Cerebellar nuclear complex (tissue), 1 donor: ENCODE results near the gene ZCCHC17.

Experiments used
- DNase-seq, 2 experiments: peaks; one replicate each; lab custom pipeline; 2025; lab: John Stamatoyannopoulos, UW

ZCCHC17 gene

DNA sequence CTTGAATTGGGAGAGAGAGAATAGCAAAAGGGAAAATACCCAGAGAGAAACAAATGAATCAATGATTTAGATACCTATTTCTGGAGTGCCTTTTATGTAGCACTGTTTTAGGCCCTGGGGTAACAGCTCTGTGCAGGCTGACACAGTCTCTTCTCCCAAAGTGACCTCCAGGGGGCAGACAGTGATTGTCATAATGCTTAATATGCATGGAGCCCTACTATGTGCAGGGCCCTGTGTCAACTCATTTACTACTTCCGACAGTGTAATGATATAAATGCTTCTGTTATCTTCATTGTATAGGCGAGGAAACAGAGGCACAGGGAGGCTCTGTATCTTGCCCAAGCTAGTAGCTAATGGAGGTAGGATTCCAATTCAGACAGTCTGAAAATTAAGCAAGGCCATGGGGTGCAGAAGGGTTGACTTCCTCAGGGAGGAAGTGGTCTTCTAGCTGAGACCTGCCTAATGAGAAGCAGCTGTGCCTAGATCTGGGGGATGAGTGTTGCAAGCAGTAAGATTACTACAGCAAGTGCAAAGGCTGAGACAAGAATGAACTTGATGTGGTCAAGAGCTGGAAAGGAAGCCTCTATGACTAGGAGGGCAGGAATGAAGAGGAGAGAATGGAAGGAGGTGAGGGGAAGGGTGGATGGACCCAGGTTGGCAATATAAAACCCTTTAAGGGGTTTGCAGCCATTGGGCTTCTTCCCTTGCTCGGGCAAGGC lies 100.0 kb downstream of the ZCCHC17 start:
- no peak for DNase-seq

DNA sequence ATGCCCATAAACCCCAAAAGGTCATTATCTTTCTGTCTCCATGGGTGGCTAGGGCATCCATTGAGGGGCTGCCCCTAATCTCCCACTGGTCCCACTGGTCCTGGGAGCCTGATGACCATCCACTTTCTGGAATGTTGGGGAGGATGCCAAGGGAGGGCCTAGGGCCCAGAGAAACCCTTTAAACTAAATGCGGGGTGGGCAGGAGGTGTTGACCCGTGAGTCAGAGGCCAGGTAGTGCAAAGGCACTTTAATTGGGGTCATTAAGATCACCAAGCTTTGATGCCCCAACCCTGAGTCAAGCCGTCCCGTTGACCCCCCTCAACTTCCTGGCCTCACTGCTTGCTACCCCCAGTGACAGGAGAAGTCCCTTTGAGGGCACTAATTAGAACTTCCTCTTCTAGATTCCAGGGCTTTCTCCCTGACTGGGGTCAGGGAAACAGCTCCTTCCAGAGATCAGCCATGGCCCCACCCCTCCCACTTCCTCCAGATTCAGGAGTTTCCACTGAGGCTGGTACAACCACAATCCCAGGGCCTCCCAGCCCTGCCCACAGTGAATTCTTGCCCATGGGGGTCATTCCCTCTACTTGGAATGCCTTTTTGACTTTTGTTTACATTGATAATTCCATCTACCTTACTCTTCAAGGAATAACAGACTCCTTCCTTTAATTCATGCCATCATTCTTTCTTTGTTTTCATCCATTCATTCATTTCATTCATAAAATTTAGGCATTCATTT lies 100.7 kb downstream of the ZCCHC17 start:
- no peak for DNase-seq

DNA sequence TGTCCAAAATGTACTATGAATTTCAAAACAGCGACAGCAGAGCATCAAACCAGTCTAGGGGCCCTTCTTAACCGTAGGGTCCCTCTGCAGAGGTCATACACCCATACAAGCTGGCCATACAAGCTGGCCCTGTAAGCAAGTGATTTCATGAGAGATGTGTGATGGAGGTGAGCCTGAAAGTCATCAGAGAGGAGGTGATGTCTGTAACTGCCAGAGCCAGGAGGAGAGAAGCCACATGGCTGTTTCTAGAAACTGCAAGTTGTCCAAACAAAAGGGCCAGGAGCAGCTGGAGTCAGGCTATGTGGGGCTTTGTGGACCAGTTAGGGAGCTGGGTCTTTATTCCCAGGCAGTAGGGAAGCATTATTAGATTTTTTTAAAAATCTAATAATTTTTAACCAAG lies 101.4 kb downstream of the ZCCHC17 start:
- DNase-seq = no peak

DNA sequence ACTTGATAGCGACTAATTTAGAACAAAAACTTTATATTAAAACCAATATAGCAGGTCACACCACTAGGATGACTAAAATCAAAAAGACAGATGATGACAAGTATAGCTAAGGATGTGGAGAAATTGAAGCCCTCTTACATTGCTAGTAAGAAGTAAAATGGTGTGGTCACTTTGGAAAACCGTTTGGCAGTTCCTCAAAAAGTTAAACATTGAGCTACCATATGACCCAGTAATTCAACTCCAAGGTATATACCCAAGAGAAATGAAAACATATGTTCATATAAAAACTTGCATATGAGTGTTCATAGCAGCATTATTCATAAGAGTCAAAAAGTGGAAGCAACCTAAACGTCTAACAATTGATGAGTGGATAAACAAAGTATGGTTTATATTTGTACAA lies 103.1 kb downstream of the ZCCHC17 start:
- no peak for DNase-seq

DNA sequence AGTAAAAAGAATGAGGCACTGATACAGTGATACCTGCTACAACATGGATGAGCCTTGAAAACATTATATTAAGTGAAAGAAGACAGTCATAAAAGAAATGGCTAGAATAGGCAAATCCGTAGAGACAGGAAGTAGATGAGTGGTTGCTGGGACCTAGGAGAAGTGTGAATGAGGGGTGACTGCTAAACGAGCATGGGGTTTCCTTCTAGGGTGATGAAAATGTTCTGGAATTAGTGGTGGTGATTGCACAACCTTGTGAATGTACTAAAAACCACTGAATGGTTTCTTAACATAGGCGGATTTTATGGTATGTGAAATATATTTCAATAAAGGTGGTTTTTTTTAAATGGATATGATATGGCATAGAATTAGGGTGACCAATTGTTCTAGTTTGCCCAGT lies 103.6 kb downstream of the ZCCHC17 start:
- no peak for DNase-seq

DNA sequence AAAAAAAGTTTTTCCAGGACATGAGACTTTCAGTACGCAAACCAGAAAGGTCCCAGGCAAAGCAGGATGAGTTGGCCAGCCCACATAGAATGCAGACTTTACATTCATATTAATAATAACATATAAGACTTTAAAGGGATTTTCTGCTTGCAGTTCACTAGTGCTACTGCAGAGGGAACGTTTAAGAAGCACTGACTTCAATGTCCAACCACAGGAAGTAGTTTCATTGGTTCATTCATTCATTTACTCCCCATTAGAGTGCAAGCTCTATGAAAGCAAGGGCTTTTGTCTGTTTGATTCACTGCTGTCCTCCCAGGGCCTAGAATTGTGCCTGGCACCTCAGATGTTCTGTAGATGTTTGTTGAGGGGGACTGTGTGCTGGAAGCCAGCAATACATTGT lies 104.4 kb downstream of the ZCCHC17 start:
- DNase-seq = no peak

DNA sequence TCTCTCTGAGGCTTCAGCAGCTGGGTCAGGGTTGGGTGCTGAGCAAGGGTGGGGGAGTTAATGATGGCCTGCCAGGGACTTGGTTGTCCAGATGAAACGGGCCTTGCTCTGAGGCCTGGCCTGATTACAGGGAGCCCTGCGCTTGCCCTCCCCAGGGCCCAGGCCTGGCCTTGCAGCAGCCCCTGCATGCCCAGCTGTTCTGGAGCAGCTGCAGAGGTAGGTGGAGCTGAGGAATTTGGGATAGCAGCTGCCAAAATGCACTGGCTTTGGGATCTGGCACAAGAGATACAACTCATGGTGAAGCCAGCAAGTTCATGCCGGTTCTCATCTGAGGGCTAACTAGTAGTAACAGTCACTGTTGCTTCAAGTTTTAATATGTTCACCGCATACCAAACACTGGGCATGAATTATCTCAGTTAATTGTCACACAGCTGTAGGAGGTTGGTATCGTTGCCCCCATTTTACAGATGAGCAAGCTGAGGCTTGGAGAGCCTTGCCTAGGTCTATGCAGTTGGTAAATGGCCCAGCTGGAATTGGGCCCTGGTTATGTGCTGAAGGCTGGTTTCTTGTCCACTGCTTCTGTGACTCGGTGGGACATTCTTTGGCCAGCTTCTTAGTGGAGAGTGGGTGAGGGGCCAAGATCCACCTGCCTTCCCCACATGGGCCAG lies 108.9 kb downstream of the ZCCHC17 start:
- no peak for DNase-seq

DNA sequence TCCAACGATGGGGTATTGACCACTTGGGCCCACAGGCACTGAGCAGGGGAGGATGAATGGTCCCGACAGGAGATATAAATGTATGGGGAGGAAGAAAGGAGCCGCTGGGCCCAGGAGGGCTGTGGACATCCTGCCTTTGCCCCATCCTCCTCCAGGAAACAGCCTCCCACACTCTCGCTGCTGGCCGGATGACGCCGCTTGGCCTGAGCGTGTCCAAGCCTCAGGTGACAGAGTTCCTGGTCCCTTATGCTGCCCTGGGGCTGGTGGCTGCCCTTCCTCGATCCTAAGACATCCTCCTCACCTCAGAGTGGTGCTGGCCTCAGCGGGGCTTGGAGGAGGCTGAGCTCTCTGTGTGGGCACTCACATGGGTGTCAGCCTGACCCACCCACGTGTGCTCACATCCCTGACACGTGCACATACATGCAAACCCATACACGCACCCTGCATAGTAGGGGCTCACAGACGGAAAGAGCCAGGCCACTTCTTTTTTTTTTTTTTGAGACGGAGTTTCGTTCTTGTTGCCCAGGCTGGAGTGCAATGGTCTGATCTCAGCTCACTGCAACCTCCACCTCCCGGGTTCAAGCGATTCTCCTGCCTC lies 110.3 kb downstream of the ZCCHC17 start:
- DNase-seq = no peak

DNA sequence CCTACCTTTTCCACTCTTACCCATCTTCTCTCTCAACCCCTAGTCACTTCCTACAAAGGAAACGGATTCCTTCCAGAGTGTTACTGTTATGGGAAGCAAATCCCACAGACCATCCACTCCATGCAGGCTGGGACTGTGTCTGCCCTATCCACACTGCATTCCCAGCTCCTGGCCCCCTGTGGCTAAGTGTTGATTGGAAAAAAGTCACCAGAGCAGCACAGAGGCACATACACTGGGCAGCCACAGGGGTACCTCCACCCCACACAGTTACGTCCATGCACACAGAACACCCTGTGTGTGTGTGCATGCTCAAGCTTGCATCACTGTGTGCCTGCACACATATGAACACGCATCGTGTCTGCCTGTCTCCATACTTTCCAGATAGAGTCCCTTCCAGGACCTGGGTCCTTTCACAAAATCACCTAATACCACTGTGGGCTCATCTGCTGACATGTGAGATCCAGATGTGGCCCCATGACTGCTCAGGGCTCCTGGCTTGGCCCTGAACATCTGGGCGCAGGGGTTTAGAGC lies 112.0 kb downstream of the ZCCHC17 start:
- no peak for DNase-seq

DNA sequence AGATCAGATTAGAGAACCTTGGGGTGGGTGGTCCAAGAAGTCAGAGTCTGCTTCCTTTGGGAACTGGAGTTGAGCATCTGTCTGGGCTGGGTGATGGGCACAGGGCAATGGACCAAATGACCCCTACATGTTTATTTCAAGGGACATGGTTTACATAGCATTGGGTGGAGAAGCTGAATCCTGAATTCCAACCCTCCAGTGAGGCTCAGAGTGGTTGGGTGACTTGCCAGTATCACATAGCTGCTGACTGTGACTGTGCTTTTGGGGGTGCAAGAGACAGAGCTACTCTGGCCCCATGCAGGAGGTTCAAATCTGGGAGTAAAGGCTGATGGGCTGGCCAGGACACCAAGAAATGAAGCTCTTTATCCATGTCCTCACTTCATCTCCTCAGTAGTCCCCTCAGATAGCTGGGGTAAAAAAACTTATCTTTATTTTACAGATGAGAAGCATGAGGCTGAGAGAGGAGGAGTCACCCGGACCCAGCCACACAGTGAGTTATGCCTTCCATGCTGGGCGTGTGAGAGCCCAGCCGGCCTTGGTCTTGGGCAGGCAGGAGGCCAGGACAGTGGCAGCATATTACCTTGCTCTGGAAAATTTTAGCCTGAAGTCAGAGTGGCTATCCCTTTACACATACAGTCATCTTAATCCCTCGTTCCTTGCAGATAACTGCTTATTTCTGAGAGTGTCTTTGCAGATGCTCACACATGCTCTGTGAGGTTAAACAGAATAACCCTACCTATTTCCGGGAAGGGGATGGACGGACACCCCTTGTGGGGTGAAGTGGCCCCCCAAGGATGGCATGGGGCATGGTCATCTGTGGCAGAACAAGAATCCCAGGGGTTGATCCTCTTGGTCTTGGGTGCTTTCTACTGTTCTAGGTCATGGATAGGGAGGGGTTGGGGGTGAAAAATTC lies 113.4 kb downstream of the ZCCHC17 start:
- no peak for DNase-seq

DNA sequence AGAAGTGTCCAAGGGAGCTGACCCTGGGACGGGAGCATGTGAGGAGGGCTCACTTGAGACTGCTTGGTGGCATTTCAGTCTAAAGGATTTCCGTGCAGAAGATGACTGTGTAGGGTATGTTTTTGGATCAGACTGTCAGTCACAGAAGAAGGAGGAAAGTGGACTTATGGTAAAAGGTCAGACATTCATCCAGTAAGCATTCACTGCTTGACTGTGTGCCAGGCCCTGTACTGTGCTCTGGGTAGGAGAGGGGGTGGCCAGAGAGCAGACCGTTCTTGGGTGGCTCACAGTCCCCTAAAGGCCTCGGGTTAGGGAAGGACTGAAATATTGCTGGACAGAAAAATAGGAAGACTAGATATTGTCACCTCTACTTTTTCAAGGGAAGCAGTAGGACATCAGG lies 114.0 kb downstream of the ZCCHC17 start:
- DNase-seq = no peak

DNA sequence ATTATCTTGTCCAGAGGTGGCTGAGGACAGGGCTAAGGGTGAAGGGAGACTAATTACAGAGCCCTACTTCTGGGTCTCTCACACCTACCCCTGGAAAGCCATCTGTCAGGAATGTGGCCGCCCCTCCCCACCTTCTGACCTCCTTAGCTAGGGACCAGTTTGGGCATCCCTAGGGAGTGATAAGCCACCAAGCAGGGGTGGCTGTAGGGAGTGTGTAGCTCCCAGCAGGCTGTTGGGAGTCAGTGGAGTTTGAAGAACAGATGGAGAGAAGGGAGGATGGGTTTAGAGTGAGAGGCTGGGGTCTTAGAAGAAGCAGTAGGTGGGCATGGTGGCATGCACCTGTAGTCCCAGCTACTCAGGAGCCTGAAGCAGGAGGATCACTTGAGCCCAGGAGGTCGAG lies 115.4 kb downstream of the ZCCHC17 start:
- DNase-seq = no peak

DNA sequence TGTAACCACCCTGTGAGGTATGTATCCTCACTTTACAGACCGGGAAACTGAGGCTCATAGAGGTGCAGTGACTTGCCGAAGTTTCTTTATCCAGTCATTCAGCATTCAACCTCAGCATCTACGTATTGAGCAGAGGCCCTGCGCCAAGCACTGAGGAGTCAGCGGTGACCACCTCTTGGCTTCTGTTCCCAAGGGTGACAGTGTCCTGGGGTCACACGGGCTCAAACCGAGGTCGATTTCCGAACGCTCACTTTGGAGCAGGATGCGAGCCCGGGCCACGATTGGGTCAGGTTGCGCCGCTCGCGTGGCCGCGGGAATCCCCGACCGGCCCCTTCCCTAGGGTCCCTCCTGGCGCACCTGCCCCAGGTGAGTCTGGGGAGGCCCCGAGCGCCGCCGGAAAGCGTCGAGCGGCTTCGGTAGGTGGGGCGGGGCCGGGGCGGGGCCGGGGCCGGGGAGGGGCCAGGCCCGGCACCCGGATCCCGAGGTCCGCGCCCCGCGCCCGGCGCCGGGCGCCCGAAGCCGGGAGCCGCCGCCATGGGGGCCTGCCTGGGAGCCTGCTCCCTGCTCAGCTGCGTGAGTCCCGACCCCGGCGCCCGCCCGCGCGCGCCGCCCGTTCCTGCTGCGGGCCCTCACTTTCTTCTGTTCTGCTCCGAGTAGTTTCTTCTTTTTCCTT lies 116.0 kb downstream of the ZCCHC17 start, which contains the start of gene SERINC2:
TSS of gene SERINC2 (plus strand) at position 482 of the 673 bp plus-strand sequence. CDS start at position 535, 53 bp downstream.
- DNase-seq = no peak

DNA sequence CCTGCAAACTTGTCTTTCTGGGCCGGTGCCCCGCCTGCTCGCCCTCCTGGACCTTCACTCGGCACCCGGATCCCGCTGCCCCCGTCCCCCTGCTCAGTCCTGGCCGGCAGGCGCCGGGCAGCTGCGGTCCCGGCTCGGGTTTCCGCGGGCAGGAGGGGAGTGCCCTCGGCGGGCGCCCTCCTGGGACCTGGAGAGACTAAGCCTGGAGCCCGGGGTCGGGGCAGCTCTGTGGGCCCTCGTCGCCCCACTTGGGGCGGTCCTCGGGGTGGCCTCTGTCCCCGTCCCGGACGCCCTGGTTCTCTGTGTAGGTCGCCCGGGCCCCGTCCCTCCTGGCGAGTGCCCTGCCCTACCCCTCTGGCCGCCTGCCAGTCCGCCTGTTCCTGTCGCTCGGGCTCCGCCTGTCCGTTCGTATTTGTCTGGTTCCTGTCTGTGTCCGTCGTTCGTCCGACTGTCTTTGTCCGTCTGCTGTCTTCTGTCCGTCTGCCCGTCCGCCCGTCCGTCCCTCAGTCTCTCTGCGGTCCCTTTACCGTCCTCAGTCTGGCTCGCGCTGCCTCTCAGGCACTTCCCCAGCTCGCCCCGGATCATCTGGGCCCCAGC lies 116.7 kb downstream of the ZCCHC17 start:
- no peak for DNase-seq
